Measurements from ENCODE around the gene KCNIP4. TPM values are rescaled to one million over a fixed set of nuclear protein-coding genes. Genes with fewer than 3 reads are reported as not detected.

The KCNIP4 gene
- total RNA-seq, 1 donor from 2014 or later: 0.39 TPM

GRCh38 chr4:20916106-20916505 lies 1032.5 kb downstream of the KCNIP4 start:
- no peaks in the 10 kb centered on the region for H3F3A ChIP-seq (ENCODE audit: low read depth)
- Mint-ChIP-seq H3K27me3 (ENCODE audit: insufficient read depth, low read depth) (no peaks in the 10 kb centered on the region), H3K4me1 (peaks cover 4% of the 10 kb centered on the region), H3K27ac (no peak overlapping the region), H3K36me3 (no peaks in the 10 kb centered on the region), H3K4me3 (no peak overlapping the region), H3K9me3 (no peaks in the 10 kb centered on the region)
- no peaks in the 10 kb centered on the region for H3K79me2 ChIP-seq (ENCODE audit: low read depth)
- no peak overlapping the region for H3K4me2 ChIP-seq
- no peaks in the 10 kb centered on the region for H4K20me1 ChIP-seq (ENCODE audit: low read depth)
- H3K27me3 ChIP-seq: no peaks in the 10 kb centered on the region
- no peak overlapping the region for H3K27ac ChIP-seq
- no peak overlapping the region for H3K9ac ChIP-seq
- no peaks in the 10 kb centered on the region for H3K4me1 ChIP-seq
- DNase-seq (ENCODE audit: low spot score): no peak
- H3K36me3 ChIP-seq: no peaks in the 10 kb centered on the region
- H2AFZ ChIP-seq (replicated peaks): no peak overlapping the region
- no peaks in the 10 kb centered on the region for H3K9me3 ChIP-seq (ENCODE audit: low read depth)
- H3K4me3 ChIP-seq: no peak overlapping the region
- TF ChIP-seq EZH2 (IDR thresholded peaks at IDR 0.05) (no peak), CTCF (IDR thresholded peaks at IDR 0.05) (no peak), EZH2phosphoT487 (IDR thresholded peaks at IDR 0.05) (no peak)

- no peaks in the 10 kb centered on the region for H3K36me3 ChIP-seq
- Mint-ChIP-seq H3K4me3 (no peak overlapping the region), H3K27ac (no peak overlapping the region), H3K9me3 (no peaks in the 10 kb centered on the region), H3K4me1 (no peaks in the 10 kb centered on the region), H3K36me3 (no peaks in the 10 kb centered on the region), H3K27me3 (ENCODE audit: insufficient read depth, low read depth) (peaks cover 2% of the 10 kb centered on the region)
- no peaks in the 10 kb centered on the region for H3K27me3 ChIP-seq
- no peak overlapping the region for H3K4me3 ChIP-seq
- TF ChIP-seq CTCF (IDR thresholded peaks at IDR 0.05) (no peak), EZH2phosphoT487 (IDR thresholded peaks at IDR 0.05) (no peak), EZH2 (IDR thresholded peaks at IDR 0.05) (no peak)
- H3F3A ChIP-seq (ENCODE audit: low read depth): no peaks in the 10 kb centered on the region
- no peak for DNase-seq (ENCODE audit: low spot score)
- no peak overlapping the region for H3K27ac ChIP-seq
- no peak overlapping the region for H3K9ac ChIP-seq
- no peak overlapping the region for H2AFZ ChIP-seq (replicated peaks)
- H3K79me2 ChIP-seq (ENCODE audit: low read depth): no peaks in the 10 kb centered on the region
- no peak overlapping the region for H3K4me2 ChIP-seq
- no peaks in the 10 kb centered on the region for H4K20me1 ChIP-seq (ENCODE audit: low read depth)
- H3K9me3 ChIP-seq (ENCODE audit: low read depth): no peaks in the 10 kb centered on the region
- H3K4me1 ChIP-seq: no peaks in the 10 kb centered on the region
Observed at GRCh38 chr4:20904966-20905365, 1043.6 kb downstream of the KCNIP4 start.

- H3K4me2 ChIP-seq: no peak overlapping the region
- no peaks in the 10 kb centered on the region for H3F3A ChIP-seq (ENCODE audit: low read depth)
- H3K9ac ChIP-seq: no peak overlapping the region
- H3K4me3 Mint-ChIP-seq: no peak overlapping the region
- H2AFZ ChIP-seq (replicated peaks): no peak overlapping the region
- H3K36me3 ChIP-seq: no peaks in the 10 kb centered on the region
- TF ChIP-seq EZH2phosphoT487 (IDR thresholded peaks at IDR 0.05) (no peak), EZH2 (IDR thresholded peaks at IDR 0.05) (no peak), CTCF (IDR thresholded peaks at IDR 0.05) (no peak)
- H3K4me1 Mint-ChIP-seq: no peaks in the 10 kb centered on the region
- H3K27ac Mint-ChIP-seq: no peak overlapping the region
- H3K36me3 Mint-ChIP-seq: no peaks in the 10 kb centered on the region
- H3K9me3 ChIP-seq (ENCODE audit: low read depth): no peaks in the 10 kb centered on the region
- H3K4me3 ChIP-seq: no peak overlapping the region
- no peaks in the 10 kb centered on the region for H4K20me1 ChIP-seq (ENCODE audit: low read depth)
- no peak overlapping the region for H3K27ac ChIP-seq
- H3K79me2 ChIP-seq (ENCODE audit: low read depth): no peaks in the 10 kb centered on the region
- no peak for DNase-seq (ENCODE audit: low spot score)
- H3K4me1 ChIP-seq: no peaks in the 10 kb centered on the region
- H3K27me3 ChIP-seq: no peaks in the 10 kb centered on the region
- H3K9me3 Mint-ChIP-seq: no peaks in the 10 kb centered on the region
- H3K27me3 Mint-ChIP-seq (ENCODE audit: insufficient read depth, low read depth): peaks cover 2% of the 10 kb centered on the region
Observed at GRCh38 chr4:20901851-20902250, 1046.7 kb downstream of the KCNIP4 start.
